HG03159 (cell line): ENCODE data around the gene AGFG1.
A peak's percentile ranks its signal among the peaks of the same experiment; 100 is the strongest.
"Not testable (repeated sequence)": the region's sequence is repeated elsewhere in the genome, so short reads cannot be mapped to it uniquely, and the experiment has no call there.

Experiments used
- ATAC-seq: cut with Tn5 transposase; IDR thresholded peaks from one replicate; pipeline ENCODE4 v1.9.1; 2021; ENCODE audit warnings: mild to moderate bottlenecking, moderate library complexity; ENCODE audit not compliant: unreplicated experiment

The AGFG1 gene

DNA sequence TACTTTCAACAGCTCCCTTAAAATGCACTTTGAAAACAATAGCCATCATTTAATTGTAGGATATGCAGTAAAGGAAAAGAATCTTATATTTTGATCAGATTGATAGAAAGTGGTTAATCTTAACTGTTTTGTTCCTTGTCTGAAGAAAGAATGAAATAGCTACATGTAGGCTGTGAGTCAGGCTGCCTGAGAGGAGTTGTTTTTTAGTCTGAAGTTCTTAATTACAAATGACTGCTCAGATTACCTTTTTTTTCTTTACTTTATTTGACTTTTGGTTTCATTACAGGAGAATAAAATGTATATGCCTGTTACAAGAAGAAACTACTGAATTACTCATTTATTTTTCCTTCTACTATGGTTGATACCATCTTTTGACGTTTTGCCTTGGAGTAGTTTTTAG lies 56.8 kb downstream of the AGFG1 start:
- no peak for ATAC-seq

DNA sequence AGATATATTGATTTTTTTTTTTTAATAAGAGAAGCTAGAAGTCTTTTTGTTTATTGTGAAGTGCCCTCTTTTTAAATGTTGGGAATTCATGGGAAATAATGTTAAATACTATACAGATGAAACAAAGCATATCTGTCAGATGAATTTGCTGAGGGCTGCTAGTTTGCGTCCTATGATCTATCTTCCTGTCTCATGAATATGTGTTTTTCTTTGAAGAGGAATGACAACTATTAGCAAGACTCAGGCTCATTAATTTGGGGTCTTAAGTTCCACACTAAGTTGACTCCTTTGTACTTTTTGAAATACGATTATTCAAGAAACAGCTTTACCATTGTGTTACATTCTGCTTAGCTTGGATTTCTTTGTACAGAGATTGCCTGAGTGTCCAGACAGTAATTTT lies 57.9 kb downstream of the AGFG1 start:
- ATAC-seq: no peak

- peak; percentile 79 for ATAC-seq
These were observed 62.8 kb downstream of the AGFG1 start for GRCh38 chr2:227534714-227535113.

DNA sequence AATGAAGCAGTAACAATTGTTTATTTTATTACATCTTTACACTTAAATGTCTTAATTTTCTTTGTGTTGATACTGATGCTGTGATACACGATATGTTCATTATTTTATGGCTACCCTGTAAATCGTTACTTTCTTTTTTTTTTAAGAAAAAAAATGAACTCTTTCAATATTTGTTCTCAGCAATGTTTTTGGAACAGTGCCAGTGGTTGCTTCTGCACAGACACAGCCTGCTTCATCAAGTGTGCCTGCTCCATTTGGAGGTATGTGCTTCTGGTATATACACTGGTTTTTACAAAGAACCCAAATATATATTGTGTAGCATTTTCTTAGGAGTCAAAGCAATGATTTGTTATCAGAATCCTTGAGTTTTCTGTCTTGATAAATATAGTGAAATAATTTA lies 64.5 kb downstream of the AGFG1 start:
- ATAC-seq: no peak

DNA sequence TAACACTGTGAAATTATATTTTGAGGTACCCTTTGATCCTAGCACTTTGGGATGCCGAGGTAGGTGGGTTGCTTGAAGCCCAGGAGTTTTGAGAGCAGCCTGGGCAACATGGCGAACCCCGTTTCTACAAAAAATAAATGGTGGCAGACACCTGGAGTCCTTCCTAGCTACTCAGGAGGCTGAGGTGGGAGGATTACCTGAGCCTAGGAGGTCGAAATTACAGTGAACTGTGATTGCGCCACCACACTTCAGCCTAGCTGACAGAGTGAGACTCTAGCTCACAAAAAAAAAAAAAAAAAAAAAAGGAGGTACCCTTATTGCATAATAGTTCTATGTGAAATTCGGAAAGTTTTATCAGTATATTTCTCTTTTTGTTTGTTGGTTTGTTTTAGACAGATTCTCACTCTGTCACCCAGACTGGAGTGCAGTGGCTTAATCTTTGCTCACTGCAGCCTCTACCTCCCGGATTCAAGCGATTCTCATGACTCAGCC lies 67.6 kb downstream of the AGFG1 start:
- no peak for ATAC-seq

DNA sequence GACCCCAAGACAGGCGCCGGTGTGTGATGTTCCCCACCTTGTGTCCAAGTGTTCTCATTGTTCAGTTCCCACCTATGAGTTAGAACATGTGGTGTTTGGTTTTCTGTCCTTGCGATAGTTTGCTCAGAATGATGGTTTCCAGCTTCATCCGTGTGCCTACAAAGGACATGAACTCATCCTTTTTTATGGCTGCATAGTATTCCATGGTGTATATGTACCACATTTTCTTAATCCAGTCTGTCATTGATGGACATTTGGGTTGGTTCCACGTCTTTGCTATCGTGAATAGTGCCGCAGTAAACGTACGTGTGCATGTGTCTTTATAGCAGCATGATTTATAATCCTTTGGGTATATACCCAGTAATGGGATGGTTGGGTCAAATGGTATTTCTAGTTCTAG lies 68.4 kb downstream of the AGFG1 start:
- ATAC-seq: not testable (repeated sequence)

GRCh38 chr2:227545990-227546389 lies 74.0 kb downstream of the AGFG1 start:
- no peak for ATAC-seq

DNA sequence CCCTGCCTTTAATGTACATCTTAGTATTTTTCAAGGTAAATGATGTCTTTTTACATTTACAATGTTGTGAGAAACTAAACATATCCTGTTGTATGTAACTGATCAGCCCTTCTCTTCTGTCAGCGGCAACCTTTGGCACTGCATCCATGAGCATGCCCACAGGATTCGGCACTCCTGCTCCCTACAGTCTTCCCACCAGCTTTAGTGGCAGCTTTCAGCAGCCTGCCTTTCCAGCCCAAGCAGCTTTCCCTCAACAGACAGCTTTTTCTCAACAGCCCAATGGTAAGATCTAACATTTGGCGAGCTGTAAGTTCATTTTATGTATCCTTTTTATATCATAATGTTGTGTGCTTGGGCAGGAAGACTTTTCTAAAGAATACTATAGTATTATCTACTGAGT lies 79.9 kb downstream of the AGFG1 start:
- no peak for ATAC-seq

- no peak for ATAC-seq
These were observed 90.6 kb downstream of the AGFG1 start for GRCh38 chr2:227562581-227562980.

GRCh38 chr2:227565080-227565479 lies 93.1 kb downstream of the AGFG1 start:
- no peak for ATAC-seq

- ATAC-seq: no peak
These were observed 94.1 kb downstream of the AGFG1 start for GRCh38 chr2:227566012-227566411.

DNA sequence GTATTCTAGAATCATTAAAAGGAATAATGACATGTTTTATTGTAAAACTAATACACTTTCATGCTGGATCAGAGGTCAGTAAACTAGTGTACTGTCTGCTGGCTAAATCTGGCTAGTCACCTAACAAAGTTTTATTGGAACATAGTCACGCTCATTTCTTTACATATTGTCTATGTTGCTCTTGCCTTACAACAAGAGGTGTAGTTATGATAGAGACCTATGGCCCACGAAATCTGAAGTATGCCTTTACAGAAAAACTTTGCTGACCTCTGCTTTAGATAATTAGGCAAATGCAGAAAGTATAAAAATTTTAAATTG lies 96.9 kb downstream of the AGFG1 start:
- no peak for ATAC-seq

- ATAC-seq: no peak
These were observed 98.7 kb downstream of the AGFG1 start for GRCh38 chr2:227570615-227571014.

DNA sequence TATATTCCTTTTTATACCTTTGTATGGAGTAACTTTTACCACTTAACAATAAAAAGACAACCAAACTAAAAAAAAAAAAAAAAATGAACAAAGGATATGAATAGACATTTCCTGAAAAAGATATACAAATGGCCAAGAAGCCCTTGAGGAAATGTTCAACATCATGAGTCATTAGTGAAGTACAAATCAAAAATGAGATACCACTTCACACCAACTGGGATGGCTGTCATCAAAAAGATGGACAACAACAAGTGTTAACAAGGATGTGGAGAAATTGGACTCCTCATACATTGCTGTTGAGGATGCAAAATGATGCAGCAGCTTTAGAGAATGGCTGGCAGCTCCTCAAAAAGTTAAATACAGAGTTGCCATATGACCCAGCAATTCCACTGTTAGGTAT lies 104.2 kb downstream of the AGFG1 start:
- ATAC-seq: no peak

DNA sequence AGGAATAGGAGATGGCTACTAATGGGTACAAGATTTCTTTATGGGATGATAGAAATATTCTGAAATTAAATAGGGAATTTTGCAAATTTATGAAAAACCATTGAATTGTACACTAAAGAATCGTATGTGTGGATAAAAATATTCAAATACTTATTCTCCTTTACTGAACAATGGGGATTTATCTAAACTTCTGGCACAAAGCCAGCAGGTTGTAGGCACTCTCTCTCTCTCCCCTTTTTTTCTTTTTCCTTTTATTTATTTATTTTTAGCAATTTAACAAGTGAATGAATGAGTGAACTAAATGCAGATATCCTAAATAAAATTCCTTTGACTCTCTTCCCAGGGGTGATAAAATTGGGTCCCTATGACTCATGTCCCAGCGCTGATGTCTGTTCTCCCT lies 104.9 kb downstream of the AGFG1 start:
- no peak for ATAC-seq

DNA sequence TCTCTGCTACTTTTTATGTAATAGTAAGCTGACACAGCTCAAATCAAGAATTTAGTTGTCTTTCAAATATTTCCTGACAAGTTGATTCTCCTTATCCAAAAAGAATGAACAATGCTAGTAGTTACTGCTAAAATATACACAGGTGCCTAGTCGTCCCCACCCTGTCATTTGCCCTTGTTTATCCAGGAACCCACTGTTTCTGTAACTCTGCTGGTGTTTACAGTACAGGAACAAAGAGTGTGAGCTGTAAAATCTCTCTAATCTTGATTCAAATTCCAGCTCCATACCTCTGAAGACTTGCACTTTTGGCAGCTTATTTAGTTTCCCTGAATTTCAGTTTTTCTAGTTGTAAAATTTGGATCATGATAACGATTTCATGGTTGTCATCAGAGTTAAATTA lies 105.6 kb downstream of the AGFG1 start:
- ATAC-seq: no peak

DNA sequence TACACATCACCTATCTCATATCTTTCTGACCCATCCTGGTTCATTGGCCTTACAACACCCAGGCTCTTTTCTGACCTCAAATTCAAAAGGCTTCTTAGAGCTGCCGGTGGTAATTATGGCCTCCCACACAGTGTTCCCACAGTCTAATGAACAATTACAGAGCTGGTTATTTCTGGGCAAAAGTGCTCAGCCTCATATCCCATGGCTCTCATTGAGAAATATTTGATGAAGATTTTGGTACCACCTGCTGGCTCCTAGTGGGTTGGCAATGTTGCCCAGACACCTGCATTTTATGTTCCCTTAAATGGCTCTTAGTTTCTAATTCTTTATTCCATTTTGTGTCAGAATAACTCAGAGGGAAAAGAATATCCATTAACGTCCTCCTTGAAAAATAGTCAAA lies 106.7 kb downstream of the AGFG1 start:
- no peak for ATAC-seq

DNA sequence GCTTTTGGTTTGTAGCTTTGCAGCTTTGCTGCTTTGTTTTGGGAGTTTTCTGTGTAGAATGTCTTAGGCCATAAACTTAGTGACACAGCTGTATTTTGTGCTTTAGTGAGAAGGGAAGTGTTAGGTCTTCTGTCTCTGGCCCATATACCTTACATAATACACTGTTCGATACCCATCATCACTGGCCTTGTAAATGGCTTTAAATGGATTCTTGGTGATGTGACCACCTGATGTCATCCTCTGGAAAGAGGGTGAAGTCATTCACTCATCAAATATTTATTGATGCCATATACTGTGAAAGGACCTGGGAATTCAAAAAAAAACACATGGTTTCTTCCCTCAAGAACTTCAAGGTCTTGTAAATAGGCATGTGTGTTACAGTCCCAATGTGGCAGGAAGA lies 107.8 kb downstream of the AGFG1 start:
- ATAC-seq: no peak

- no peak for ATAC-seq
These were observed 110.4 kb downstream of the AGFG1 start for GRCh38 chr2:227582369-227582768.

DNA sequence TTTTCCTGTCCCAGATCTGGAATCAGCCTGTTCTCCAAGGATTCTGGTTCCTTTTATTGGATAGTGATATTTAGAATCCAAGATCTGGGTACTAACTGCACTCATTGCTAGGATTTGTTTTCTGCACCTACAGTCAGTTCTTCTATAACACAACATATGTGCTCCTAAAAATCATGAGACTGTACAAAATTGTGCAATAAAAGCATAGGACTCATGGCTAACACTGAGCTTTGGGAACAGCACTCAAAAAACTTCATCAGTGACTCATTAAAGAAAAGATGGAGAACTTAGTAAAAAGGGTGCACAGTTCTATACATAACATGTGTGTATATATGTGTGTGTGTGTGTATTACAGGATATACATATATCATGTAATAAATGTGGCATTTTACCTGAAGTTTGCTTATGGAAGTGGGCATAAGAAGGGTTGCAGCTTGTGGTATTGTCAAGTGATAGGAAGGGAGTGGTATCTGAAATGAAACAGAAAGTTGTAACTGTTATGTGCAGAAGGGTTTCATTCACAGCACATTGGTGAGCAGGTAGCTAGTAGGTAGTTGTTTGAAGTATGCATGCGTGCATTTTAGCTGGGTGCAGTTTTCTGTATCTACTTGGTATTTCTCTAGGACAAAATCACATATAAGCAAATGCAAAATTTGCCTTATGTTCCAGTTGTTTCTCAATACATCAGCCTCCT lies 120.9 kb downstream of the AGFG1 start:
- peak; percentile 68 for ATAC-seq

DNA sequence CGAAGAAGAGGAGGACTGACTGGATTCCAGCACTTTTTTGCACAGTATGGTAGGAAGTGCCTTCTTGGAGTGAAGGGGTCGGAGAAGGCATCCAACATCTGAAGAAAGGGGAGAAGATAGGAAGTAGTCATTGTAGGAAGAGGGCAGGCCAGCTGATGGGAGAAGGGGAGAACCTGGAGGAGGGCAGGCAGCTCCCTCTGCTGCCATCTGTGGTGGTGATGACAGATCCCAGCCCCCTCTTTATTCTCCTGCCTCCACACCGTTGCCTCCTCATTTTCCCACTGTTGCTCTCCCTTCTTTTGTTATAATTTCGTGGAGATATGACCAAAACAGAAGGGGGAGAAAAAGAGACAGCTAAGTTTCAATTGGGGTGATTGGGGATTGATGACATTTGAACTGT lies 123.8 kb downstream of the AGFG1 start:
- no peak for ATAC-seq

DNA sequence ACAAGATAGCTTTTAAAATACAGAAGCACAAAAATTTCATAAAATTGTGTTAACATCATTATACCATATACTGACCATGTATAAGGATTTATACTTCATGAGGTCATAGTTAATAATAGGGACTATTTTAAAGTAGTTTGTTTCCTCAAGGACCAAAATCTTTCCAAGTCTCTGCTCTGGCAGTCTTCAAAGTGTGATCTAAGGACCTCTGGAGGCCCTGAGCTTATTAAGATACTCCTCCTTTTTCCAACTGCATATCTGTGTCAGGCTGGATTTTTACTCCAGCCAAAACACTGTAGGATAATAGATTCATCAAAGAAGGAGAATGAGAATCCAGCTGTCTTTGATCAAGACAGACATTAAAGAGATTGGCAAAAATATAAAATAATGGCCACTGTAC lies 125.1 kb downstream of the AGFG1 start:
- no peak for ATAC-seq

DNA sequence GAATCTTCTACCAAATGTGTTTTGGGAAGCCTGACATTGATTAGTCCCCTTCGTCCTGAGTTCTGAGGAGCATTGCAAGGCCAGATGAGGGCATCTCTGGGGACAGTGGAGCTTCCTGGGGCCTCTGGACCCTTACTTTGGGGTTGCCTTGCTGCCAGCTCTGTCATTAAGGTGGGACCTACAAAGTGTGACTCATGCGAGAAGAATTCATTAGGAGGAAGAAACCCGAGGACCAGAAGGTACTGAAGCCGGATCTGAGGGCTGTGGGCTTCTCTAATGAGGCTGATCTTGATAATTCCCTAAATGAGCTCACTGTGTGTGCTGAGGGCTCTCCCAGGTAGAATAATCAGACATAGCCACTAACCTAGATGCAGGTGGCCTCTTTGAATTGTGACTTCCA lies 126.0 kb downstream of the AGFG1 start:
- no peak for ATAC-seq
